Neuronal stem cell (in vitro differentiated cells): ENCODE results near the gene TSHZ2.
"Not testable (repeated sequence)": the region's sequence is repeated elsewhere in the genome, so short reads cannot be mapped to it uniquely, and the experiment has no call there.

Experiments used
- DNase-seq: peaks from one replicate; pipeline ENCODE4 v3.0.0-alpha.2; 2013; ENCODE audit warnings: low spot score
- H2AFZ ChIP-seq: one replicate; pipeline ENCODE4 v1.6.1; 2013; ENCODE audit warnings: mild to moderate bottlenecking, low read length, inconsistent platforms
- H2AK5ac ChIP-seq: 2 replicates; pipeline ENCODE4 v1.6.1; 2013; ENCODE audit warnings: low read depth, mild to moderate bottlenecking, inconsistent platforms, low read length, moderate library complexity, mixed read lengths
- H2BK120ac ChIP-seq: 2 replicates; pipeline ENCODE4 v1.6.1; 2013; ENCODE audit warnings: low read depth, mild to moderate bottlenecking, inconsistent platforms, low read length, moderate library complexity, mixed read lengths
- H2BK12ac ChIP-seq: one replicate; pipeline ENCODE4 v1.6.1; 2013; ENCODE audit warnings: low read length, inconsistent platforms
- H2BK15ac ChIP-seq: 2 replicates; pipeline ENCODE4 v1.6.1; 2013; ENCODE audit warnings: mild to moderate bottlenecking, low read length, inconsistent platforms, mixed read lengths
- H2BK5ac ChIP-seq: one replicate; pipeline ENCODE4 v1.6.1; 2013; ENCODE audit warnings: inconsistent platforms, mild to moderate bottlenecking, low read length, moderate library complexity
- H3K14ac ChIP-seq: one replicate; pipeline ENCODE4 v1.6.1; 2013; ENCODE audit warnings: low read length, inconsistent platforms
- H3K18ac ChIP-seq: 2 replicates; pipeline ENCODE4 v1.6.1; 2013; ENCODE audit warnings: low read length, inconsistent platforms
- H3K23ac ChIP-seq: 2 replicates; pipeline ENCODE4 v1.6.1; 2013; ENCODE audit warnings: low read depth, mild to moderate bottlenecking, mixed read lengths, low read length, inconsistent platforms; ENCODE audit not compliant: poor library complexity
- H3K27ac ChIP-seq: replicated peaks from 3 replicates; pipeline ENCODE4 v1.5.1; 2013; ENCODE audit warnings: low read length, inconsistent platforms
- H3K27me3 ChIP-seq, 3 experiments: 2 replicates each; pipeline ENCODE4 v1.6.1; 2013; ENCODE audit warnings: low read length in 3 of 3, mild to moderate bottlenecking in 2 of 3, inconsistent platforms in 1 of 3, low read depth in 1 of 3, mixed read lengths in 1 of 3, moderate library complexity in 1 of 3; ENCODE audit not compliant: control insufficient read depth in 3 of 3, insufficient read depth in 3 of 3
- H3K36me3 ChIP-seq, 2 donors: replicated peaks in 1 of 2; 2 replicates each; pipeline ENCODE4 v1.6.1; 2013; ENCODE audit warnings: low read length in 2 of 2; ENCODE audit not compliant: control insufficient read depth in 2 of 2, insufficient read depth in 2 of 2
- H3K4ac ChIP-seq: 2 replicates; pipeline ENCODE4 v1.6.1; 2013; ENCODE audit warnings: inconsistent platforms, mild to moderate bottlenecking, low read length, moderate library complexity
- H3K4me1 ChIP-seq, 2 donors: 1 replicate in 1 of 2; 2 replicates in 1 of 2; pipeline ENCODE4 v1.6.1; 2013; ENCODE audit warnings: low read length in 2 of 2, low read depth in 1 of 2; ENCODE audit not compliant: control insufficient read depth in 2 of 2, insufficient read depth in 1 of 2
- H3K4me2 ChIP-seq: one replicate; pipeline ENCODE4 v1.6.1; 2013; ENCODE audit warnings: mild to moderate bottlenecking, low read length, inconsistent platforms; ENCODE audit not compliant: insufficient read depth, poor library complexity, severe bottlenecking
- H3K4me3 ChIP-seq, 2 donors: 2 replicates each; pipeline ENCODE4 v1.5.1; 2013; ENCODE audit warnings: low read length in 2 of 2, mild to moderate bottlenecking in 2 of 2, inconsistent platforms in 1 of 2, moderate library complexity in 1 of 2
- H3K79me1 ChIP-seq: one replicate; pipeline ENCODE4 v1.6.1; 2013; ENCODE audit warnings: low read depth, mild to moderate bottlenecking, inconsistent platforms, low read length, moderate library complexity
- H3K9ac ChIP-seq: one replicate; pipeline ENCODE4 v1.6.1; 2013; ENCODE audit warnings: mild to moderate bottlenecking, low read depth, low read length, inconsistent platforms; ENCODE audit not compliant: poor library complexity
- H3K9me3 ChIP-seq, 2 donors: replicated peaks in 1 of 2; 2 replicates each; pipeline versions ENCODE3 to v1.6.1; 2013; ENCODE audit warnings: low read length in 2 of 2, mild to moderate bottlenecking in 2 of 2, inconsistent platforms in 1 of 2, low read depth in 1 of 2, mixed read lengths in 1 of 2, moderate library complexity in 1 of 2; ENCODE audit not compliant: control insufficient read depth in 2 of 2, insufficient read depth in 1 of 2
- H4K8ac ChIP-seq: one replicate; pipeline ENCODE4 v1.6.1; 2013; ENCODE audit warnings: low read depth, mild to moderate bottlenecking, inconsistent platforms, low read length, moderate library complexity
- H4K91ac ChIP-seq: one replicate; pipeline ENCODE4 v1.6.1; 2013; ENCODE audit warnings: low read length, low read depth, mild to moderate bottlenecking, inconsistent platforms; ENCODE audit not compliant: poor library complexity
- WGBS, 2 donors: extraction: QIAGEN DNeasy Blood & Tissue Kit; methylation state at CpG; one replicate each; pipeline ENCODE4 v1.1.7; 2013; ENCODE audit warnings: missing lambda C conversion rate in 2 of 2, mixed read lengths in 1 of 2; ENCODE audit not compliant: insufficient read length in 2 of 2, insufficient replicate concordance in 1 of 2; ENCODE audit errors: extremely low coverage in 2 of 2; 5-methylcytosine and 5-hydroxymethylcytosine counted together

The TSHZ2 gene

DNA sequence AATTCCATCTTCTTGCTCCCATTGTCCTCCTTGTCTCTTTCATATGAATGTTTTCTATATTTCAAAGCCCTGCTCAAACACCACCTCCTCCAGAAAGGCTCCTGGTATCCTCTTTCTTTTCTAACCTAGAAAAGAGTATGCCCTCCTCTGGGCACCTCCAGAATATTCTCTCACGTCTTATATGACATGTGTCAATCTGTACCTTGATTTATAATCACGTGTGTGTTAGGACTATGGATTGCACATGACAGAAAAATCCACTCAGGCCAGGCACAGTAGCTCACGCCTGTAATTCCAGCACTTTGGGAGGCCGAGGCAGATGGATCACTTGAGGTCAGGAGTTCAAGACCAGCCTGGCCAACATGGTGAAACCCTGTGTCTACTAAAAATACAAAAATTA lies 464.8 kb downstream of the TSHZ2 start:
- H3K4me1 ChIP-seq, H3K18ac ChIP-seq, H3K9ac ChIP-seq, H4K8ac ChIP-seq, H3K79me1 ChIP-seq, H4K91ac ChIP-seq, H2BK15ac ChIP-seq, H2BK12ac ChIP-seq, H2AK5ac ChIP-seq, H2AFZ ChIP-seq, H3K4me2 ChIP-seq, H2BK5ac ChIP-seq, H3K23ac ChIP-seq, H3K14ac ChIP-seq, DNase-seq, H3K9me3 ChIP-seq, H3K27ac ChIP-seq, H2BK120ac ChIP-seq, H3K4me3 ChIP-seq, H3K27me3 ChIP-seq, H3K4ac ChIP-seq, H3K36me3 ChIP-seq: not testable (repeated sequence)
- no CpG with 5 or more reads among the region's 4 CpGs for WGBS, 2 donors

DNA sequence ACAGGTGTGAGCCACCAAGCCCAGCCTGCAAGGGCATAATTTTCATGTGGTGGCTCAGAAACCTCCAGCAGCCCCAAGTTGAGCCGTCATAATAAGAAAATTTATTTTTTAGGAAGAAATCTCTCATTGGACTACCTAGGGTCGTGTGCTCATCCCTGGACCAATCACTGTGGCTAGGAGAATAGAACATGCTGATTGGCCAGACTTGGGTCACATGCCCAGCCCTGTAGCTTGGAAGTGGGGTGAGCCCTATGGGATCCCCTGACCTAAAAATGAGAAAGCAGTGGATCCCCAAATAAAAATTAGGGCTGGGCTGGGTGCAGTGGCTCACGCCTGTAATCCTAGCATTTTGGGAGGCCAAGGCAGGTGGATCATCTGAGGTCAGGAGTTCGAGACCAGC lies 466.2 kb downstream of the TSHZ2 start:
- H3K23ac ChIP-seq: no peak overlapping the region
- H2AK5ac ChIP-seq: no peak overlapping the region
- no CpG with 5 or more reads among the region's 4 CpGs for WGBS, 2 donors
- H4K8ac ChIP-seq: no peak overlapping the region
- no peaks in the 10 kb centered on the region for H3K27me3 ChIP-seq
- no peaks in the 10 kb centered on the region for H3K4me1 ChIP-seq
- no peak overlapping the region for H2BK15ac ChIP-seq
- H2AFZ ChIP-seq: no peak overlapping the region
- no peaks in the 10 kb centered on the region for H3K36me3 ChIP-seq
- no peak overlapping the region for H4K91ac ChIP-seq
- H3K4me2 ChIP-seq: no peak overlapping the region
- H3K4ac ChIP-seq: no peak overlapping the region
- H3K9ac ChIP-seq: no peak overlapping the region
- H3K27ac ChIP-seq: no peak overlapping the region
- H3K9me3 ChIP-seq: no peaks in the 10 kb centered on the region
- DNase-seq: no peak
- no peak overlapping the region for H2BK12ac ChIP-seq
- no peak overlapping the region for H2BK5ac ChIP-seq
- no peaks in the 10 kb centered on the region for H3K79me1 ChIP-seq
- no peak overlapping the region for H3K4me3 ChIP-seq
- H3K18ac ChIP-seq: no peak overlapping the region
- no peak overlapping the region for H3K14ac ChIP-seq
- no peak overlapping the region for H2BK120ac ChIP-seq

DNA sequence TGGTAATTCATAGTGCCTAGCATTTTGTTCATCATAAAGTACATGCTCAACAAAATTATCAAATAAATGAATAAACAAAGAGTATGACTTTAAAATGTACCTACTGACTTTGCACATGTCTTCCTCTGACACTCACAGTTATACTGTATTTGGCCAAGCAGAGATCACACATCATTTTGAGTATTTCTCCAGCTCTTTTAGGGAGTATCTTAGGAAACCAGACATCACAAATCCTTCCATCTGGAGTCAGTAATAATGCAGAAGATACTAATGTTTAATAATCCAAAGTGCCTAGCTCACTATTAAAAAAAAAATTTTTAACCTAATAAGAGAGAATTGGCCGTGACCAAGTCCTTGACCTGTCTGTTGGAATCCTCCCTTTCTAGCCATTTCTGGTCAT lies 466.9 kb downstream of the TSHZ2 start:
- H3K18ac ChIP-seq: no peak overlapping the region
- H3K4me1 ChIP-seq: peaks cover 2% of the 10 kb centered on the region in 2 donors
- DNase-seq: no peak
- H3K27ac ChIP-seq: no peak overlapping the region
- no peak overlapping the region for H4K8ac ChIP-seq
- no peak overlapping the region for H4K91ac ChIP-seq
- no peaks in the 10 kb centered on the region for H3K27me3 ChIP-seq
- no peaks in the 10 kb centered on the region for H3K36me3 ChIP-seq
- WGBS, 2 donors: no CpG with 5 or more reads among the region's 1 CpG
- no peak overlapping the region for H2AK5ac ChIP-seq
- no peak overlapping the region for H2BK12ac ChIP-seq
- H2AFZ ChIP-seq: no peak overlapping the region
- no peak overlapping the region for H3K4me2 ChIP-seq
- no peaks in the 10 kb centered on the region for H3K79me1 ChIP-seq
- no peak overlapping the region for H3K14ac ChIP-seq
- H2BK120ac ChIP-seq: no peak overlapping the region
- no peaks in the 10 kb centered on the region for H3K9me3 ChIP-seq
- no peak overlapping the region for H2BK15ac ChIP-seq
- H3K23ac ChIP-seq: no peak overlapping the region
- no peak overlapping the region for H3K9ac ChIP-seq
- H2BK5ac ChIP-seq: no peak overlapping the region
- no peak overlapping the region for H3K4me3 ChIP-seq
- H3K4ac ChIP-seq: no peak overlapping the region

DNA sequence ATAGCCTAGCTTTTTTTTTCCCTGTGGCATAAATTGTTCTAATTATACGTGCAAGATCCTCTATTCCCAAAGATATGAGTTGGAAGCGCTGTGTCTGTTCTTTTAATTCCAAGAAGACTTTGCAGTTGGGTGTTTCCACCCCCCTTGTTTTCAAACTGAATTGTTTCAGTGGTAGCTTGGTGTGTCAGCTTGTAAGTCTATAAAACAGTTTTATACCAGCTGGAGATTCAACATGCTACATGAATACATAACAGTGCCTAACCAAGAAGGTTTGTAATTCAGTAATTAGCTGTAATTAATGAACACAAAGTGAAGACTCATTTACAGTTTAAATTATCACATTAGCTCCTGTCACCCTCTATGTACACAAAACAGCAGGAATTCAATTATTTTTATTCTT lies 467.5 kb downstream of the TSHZ2 start:
- H2AFZ ChIP-seq: no peak overlapping the region
- H2AK5ac ChIP-seq: no peak overlapping the region
- no peak overlapping the region for H3K23ac ChIP-seq
- no peaks in the 10 kb centered on the region for H3K79me1 ChIP-seq
- H3K4ac ChIP-seq: no peak overlapping the region
- H3K4me3 ChIP-seq: no peak overlapping the region
- no peak for DNase-seq
- H3K14ac ChIP-seq: no peak overlapping the region
- no peaks in the 10 kb centered on the region for H3K36me3 ChIP-seq
- H3K9me3 ChIP-seq: no peaks in the 10 kb centered on the region
- H2BK15ac ChIP-seq: no peak overlapping the region
- WGBS, 2 donors: no CpG with 5 or more reads among the region's 2 CpGs
- H3K18ac ChIP-seq: no peak overlapping the region
- no peak overlapping the region for H2BK12ac ChIP-seq
- H4K91ac ChIP-seq: no peak overlapping the region
- no peak overlapping the region for H2BK5ac ChIP-seq
- H3K4me1 ChIP-seq: peaks cover 5 to 6% of the 10 kb centered on the region in 2 donors
- H3K27me3 ChIP-seq: no peaks in the 10 kb centered on the region
- H3K4me2 ChIP-seq: no peak overlapping the region
- no peak overlapping the region for H4K8ac ChIP-seq
- H3K27ac ChIP-seq: no peak overlapping the region
- no peak overlapping the region for H2BK120ac ChIP-seq
- H3K9ac ChIP-seq: no peak overlapping the region
